Measurements from ENCODE around the gene PSMC3IP.
A peak's percentile ranks its signal among the peaks of the same experiment; 100 is the strongest.
"Not testable (repeated sequence)": the region's sequence is repeated elsewhere in the genome, so short reads cannot be mapped to it uniquely, and the experiment has no call there.

The PSMC3IP gene

GRCh38 chr17:42548070-42548837 is 29.3 kb downstream of the PSMC3IP start:
- peak; percentile 77; the same call in 1 of the 2 replicates for TF ChIP-seq CTCF (IDR thresholded peaks at IDR 0.05; ENCODE audit: borderline replicate concordance, insufficient read depth, low read depth, low read length)
- H3K4me3 ChIP-seq (ENCODE audit: low read depth, low read length): peak overlapping the region; percentile 47

- H3K4me3 ChIP-seq (ENCODE audit: low read depth, low read length): no peak overlapping the region
- no peak for TF ChIP-seq CTCF (IDR thresholded peaks at IDR 0.05; ENCODE audit: borderline replicate concordance, insufficient read depth, low read depth, low read length)
These were observed 29.8 kb downstream of the PSMC3IP start for GRCh38 chr17:42547698-42548069.

- TF ChIP-seq CTCF (IDR thresholded peaks at IDR 0.05; ENCODE audit: borderline replicate concordance, insufficient read depth, low read depth, low read length): no peak
- no peak overlapping the region for H3K4me3 ChIP-seq (ENCODE audit: low read depth, low read length)
These were observed 30.5 kb downstream of the PSMC3IP start for GRCh38 chr17:42547001-42547461.

GRCh38 chr17:42545755-42546505 is 31.6 kb downstream of the PSMC3IP start:
- not testable (repeated sequence) for H3K4me3 ChIP-seq (ENCODE audit: low read depth, low read length)

- H3K4me3 ChIP-seq (ENCODE audit: low read depth, low read length): no peak overlapping the region
- no peak for TF ChIP-seq CTCF (IDR thresholded peaks at IDR 0.05; ENCODE audit: borderline replicate concordance, insufficient read depth, low read depth, low read length)
These were observed 32.6 kb downstream of the PSMC3IP start for GRCh38 chr17:42544874-42545283.

- TF ChIP-seq CTCF (IDR thresholded peaks at IDR 0.05; ENCODE audit: borderline replicate concordance, insufficient read depth, low read depth, low read length): no peak
- no peak overlapping the region for H3K4me3 ChIP-seq (ENCODE audit: low read depth, low read length)
These were observed 34.1 kb downstream of the PSMC3IP start for GRCh38 chr17:42543190-42544079.

All from GM12875 (cell line).